ENCODE results near the gene MRPS17.

The MRPS17 gene

GRCh38 chr7:55964261-55965099, 12.8 kb downstream of the MRPS17 start, which contains the start of gene NIPSNAP2:
TSS of gene NIPSNAP2 (plus strand) at chr7:55964585. CDS start at chr7:55964610, 25 bp downstream.
- no peak for TF ChIP-seq TCF4 (CRISPR knock-in tag; IDR thresholded peaks at IDR 0.05; ENCODE audit: borderline replicate concordance)
- peak; percentile 66; the same call in 1 of the 2 replicates for TF ChIP-seq SNAI2 (CRISPR knock-in tag; IDR thresholded peaks at IDR 0.05)
- no peak for TF ChIP-seq PPARA (CRISPR knock-in tag; IDR thresholded peaks at IDR 0.05; ENCODE audit: borderline replicate concordance)
- peak; percentile 74 for ATAC-seq

GRCh38 chr7:55965100-55965470, 13.4 kb downstream of the MRPS17 start:
- ATAC-seq = peak; percentile 61
- no peak for TF ChIP-seq ZC3H10 (CRISPR knock-in tag; IDR thresholded peaks at IDR 0.05)
- no peak for TF ChIP-seq ZNF8 (CRISPR knock-in tag; IDR thresholded peaks at IDR 0.05)
- TF ChIP-seq ZNF565 (CRISPR knock-in tag; conservative IDR thresholded peaks at IDR 0.05; ENCODE audit: low read depth) = no peak
- no peak for TF ChIP-seq SNAI2 (CRISPR knock-in tag; IDR thresholded peaks at IDR 0.05)
- no peak for TF ChIP-seq OSR1 (CRISPR knock-in tag; IDR thresholded peaks at IDR 0.05)
- no peak for TF ChIP-seq TCF4 (CRISPR knock-in tag; IDR thresholded peaks at IDR 0.05; ENCODE audit: borderline replicate concordance)
- TF ChIP-seq PATZ1 (CRISPR knock-in tag; IDR thresholded peaks at IDR 0.05; ENCODE audit: borderline replicate concordance) = no peak
- TF ChIP-seq BACH2 (CRISPR knock-in tag; IDR thresholded peaks at IDR 0.05; ENCODE audit: borderline replicate concordance) = no peak
- TF ChIP-seq TSHZ2 (CRISPR knock-in tag; IDR thresholded peaks at IDR 0.05) = no peak
- TF ChIP-seq TOX (CRISPR knock-in tag; IDR thresholded peaks at IDR 0.05; ENCODE audit: borderline replicate concordance) = no peak
- TF ChIP-seq ESRRG (CRISPR knock-in tag; IDR thresholded peaks at IDR 0.05) = no peak
- TF ChIP-seq CREB5 (CRISPR knock-in tag; IDR thresholded peaks at IDR 0.05; ENCODE audit: low read depth) = no peak
- no peak for TF ChIP-seq ISL1 (CRISPR knock-in tag; IDR thresholded peaks at IDR 0.05)
- no peak for TF ChIP-seq ZFP30 (CRISPR knock-in tag; IDR thresholded peaks at IDR 0.05)
- TF ChIP-seq CSDC2 (CRISPR knock-in tag; IDR thresholded peaks at IDR 0.05) = no peak
- TF ChIP-seq CSRNP3 (CRISPR knock-in tag; IDR thresholded peaks at IDR 0.05) = no peak
- no peak for TF ChIP-seq RARB (CRISPR knock-in tag; IDR thresholded peaks at IDR 0.05)
- no peak for TF ChIP-seq ZFP3 (CRISPR knock-in tag; IDR thresholded peaks at IDR 0.05)
- TF ChIP-seq ZNF70 (CRISPR knock-in tag; IDR thresholded peaks at IDR 0.05) = no peak

- 0 out of 2 replicates have a peak, but pooled peaks have one; percentile 25 for TF ChIP-seq PATZ1 (CRISPR knock-in tag; IDR thresholded peaks at IDR 0.05; ENCODE audit: borderline replicate concordance)
- 0 out of 2 replicates have a peak, but pooled peaks have one; percentile 25 for TF ChIP-seq ZC3H10 (CRISPR knock-in tag; IDR thresholded peaks at IDR 0.05)
- TF ChIP-seq BACH2 (CRISPR knock-in tag; IDR thresholded peaks at IDR 0.05; ENCODE audit: borderline replicate concordance) = no peak
- peak; percentile 74 for ATAC-seq
Observed at GRCh38 chr7:55965805-55966421, 14.2 kb downstream of the MRPS17 start.
